ENCODE measurements around the gene CERS6.

DNA sequence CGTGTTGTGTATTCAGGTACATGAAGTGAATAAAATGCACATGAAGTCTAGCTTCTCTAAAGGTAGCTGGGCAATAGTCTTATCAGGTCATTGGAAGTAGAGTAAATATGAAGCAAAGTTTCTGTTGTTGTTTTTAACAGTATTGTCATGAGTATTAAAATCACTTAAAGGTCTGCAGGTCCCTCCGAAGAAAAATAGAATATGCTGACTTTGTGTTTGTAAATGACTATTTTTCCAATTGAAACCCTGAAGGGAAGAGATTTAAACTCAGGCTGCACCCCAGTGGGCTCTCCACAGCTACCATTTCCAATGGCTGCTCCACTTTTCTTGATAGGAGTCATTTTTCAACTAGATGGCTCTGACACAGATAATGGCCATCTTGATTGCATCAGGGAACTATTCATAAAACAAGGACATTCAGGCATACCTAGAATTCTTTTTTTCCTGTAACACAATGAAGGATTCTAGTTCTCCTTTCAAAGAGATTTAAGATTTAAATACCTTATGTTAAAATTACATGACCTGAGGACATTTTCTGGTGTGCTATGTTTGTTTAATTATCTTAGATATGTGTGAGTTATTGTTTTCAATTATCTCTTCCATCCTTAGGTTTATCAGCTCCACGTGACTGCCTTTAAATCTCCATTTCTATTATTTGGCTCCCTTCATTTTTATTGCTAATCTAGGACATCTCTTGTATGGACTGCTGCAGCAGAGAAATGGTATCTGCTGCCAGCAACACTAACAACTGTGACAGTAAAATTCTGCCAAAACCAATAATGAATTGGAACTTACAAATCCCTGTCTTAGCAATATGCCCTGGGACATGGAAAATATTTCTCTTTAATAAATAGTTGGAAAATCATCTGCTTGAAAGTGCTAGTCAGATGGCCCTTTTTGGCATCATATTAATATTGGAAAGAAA, 197.2 kb downstream of the CERS6 start:
- TF ChIP-seq, protein P1, sequence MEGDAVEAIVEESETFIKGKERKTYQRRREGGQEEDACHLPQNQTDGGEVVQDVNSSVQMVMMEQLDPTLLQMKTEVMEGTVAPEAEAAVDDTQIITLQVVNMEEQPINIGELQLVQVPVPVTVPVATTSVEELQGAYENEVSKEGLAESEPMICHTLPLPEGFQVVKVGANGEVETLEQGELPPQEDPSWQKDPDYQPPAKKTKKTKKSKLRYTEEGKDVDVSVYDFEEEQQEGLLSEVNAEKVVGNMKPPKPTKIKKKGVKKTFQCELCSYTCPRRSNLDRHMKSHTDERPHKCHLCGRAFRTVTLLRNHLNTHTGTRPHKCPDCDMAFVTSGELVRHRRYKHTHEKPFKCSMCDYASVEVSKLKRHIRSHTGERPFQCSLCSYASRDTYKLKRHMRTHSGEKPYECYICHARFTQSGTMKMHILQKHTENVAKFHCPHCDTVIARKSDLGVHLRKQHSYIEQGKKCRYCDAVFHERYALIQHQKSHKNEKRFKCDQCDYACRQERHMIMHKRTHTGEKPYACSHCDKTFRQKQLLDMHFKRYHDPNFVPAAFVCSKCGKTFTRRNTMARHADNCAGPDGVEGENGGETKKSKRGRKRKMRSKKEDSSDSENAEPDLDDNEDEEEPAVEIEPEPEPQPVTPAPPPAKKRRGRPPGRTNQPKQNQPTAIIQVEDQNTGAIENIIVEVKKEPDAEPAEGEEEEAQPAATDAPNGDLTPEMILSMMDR (IDR thresholded peaks at IDR 0.05): no peak
- TF ChIP-seq POLR2A (IDR thresholded peaks at IDR 0.05): no peak
